Fibroblast of lung (primary cell): Measurements from ENCODE around the gene ZDHHC13.

Experiments
- CTCF ChIP-seq, 2 donors: IDR thresholded peaks in 1 of 2; conservative IDR thresholded peaks in 1 of 2; 1 replicate in 1 of 2; 2 replicates in 1 of 2; pipeline ENCODE4 v1.5.1; 2011 to 2012; ENCODE audit warnings: low read length in 2 of 2, control low read depth in 1 of 2, inconsistent platforms in 1 of 2, low read depth in 1 of 2, mild to moderate bottlenecking in 1 of 2
- EZH2 ChIP-seq: IDR thresholded peaks from 2 replicates; pipeline ENCODE4 v1.5.1; 2012; ENCODE audit warnings: low read length, control low read depth, mild to moderate bottlenecking; ENCODE audit errors: missing control alignments

- TF ChIP-seq CTCF (conservative IDR thresholded peaks at IDR 0.05 in 1 of 2, IDR thresholded peaks at IDR 0.05 in 1 of 2; ENCODE audit: low read depth in 1 of 2, low read length in 2 of 2) (no peak), EZH2 (no peak)
These were observed 82.8 kb downstream of the ZDHHC13 start for GRCh38 chr11:19199771-19200170.
